ENCODE data around the gene DSCAML1. TPM values are rescaled to one million over a fixed set of nuclear protein-coding genes. Genes with fewer than 3 reads are reported as not detected.

DSCAML1 gene
- total and polyA plus RNA-seq, 3 donors from 2014 or later: 1.6 to 6.1 (median 3.0) TPM

DNA sequence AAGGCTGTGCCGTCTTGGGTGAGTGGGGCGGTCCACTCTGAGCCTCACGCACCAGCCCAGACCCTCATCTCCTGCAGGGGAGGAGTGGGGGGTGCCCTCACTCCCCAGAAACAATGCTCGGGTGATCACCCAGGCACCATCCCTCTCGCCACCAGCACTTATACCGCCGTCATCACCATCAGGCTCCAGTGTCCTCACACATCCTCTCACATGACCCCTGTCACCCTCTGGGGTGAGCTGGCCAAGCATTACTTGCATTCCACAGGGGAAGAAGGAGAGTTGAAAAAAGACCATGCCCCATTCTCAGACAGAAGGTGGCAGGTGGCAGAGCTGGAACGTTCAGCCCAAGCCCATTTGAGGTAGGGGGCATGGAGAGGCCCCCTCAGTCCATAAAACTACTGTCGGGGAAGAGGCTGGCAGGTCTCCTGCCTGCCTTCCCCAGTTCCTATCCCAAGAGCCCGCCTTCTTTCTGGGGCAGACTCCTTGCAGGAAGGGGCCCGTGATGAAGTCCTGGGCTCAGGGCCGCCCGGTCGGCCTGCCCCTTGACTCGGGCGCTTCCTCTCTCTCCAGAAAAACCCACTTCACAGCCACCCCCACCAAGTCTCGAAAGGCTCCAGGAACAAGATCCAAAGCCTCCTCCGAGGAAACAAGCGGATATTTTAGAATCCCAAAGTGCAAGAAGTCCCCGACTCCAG is 153.3 kb downstream of the DSCAML1 start:
- no peaks in the 10 kb centered on the region for H3K36me3 ChIP-seq (ENCODE audit: low read depth, missing control alignments)
- TF ChIP-seq POLR2A (IDR thresholded peaks at IDR 0.05): no peak
- TF ChIP-seq, protein P1, sequence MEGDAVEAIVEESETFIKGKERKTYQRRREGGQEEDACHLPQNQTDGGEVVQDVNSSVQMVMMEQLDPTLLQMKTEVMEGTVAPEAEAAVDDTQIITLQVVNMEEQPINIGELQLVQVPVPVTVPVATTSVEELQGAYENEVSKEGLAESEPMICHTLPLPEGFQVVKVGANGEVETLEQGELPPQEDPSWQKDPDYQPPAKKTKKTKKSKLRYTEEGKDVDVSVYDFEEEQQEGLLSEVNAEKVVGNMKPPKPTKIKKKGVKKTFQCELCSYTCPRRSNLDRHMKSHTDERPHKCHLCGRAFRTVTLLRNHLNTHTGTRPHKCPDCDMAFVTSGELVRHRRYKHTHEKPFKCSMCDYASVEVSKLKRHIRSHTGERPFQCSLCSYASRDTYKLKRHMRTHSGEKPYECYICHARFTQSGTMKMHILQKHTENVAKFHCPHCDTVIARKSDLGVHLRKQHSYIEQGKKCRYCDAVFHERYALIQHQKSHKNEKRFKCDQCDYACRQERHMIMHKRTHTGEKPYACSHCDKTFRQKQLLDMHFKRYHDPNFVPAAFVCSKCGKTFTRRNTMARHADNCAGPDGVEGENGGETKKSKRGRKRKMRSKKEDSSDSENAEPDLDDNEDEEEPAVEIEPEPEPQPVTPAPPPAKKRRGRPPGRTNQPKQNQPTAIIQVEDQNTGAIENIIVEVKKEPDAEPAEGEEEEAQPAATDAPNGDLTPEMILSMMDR (IDR thresholded peaks at IDR 0.05): no peak
- H3K4me3 ChIP-seq: no peak overlapping the region
- no peaks in the 10 kb centered on the region for H3K9me3 ChIP-seq
- no peak for DNase-seq
- intact Hi-C loops (cut with DNase I; ENCODE audit: low total_unique reads): no loop called here
- no peaks in the 10 kb centered on the region for H3K27me3 ChIP-seq
- no peaks in the 10 kb centered on the region for H3K4me1 ChIP-seq
- H3K27ac ChIP-seq: no peak overlapping the region
- WGBS, 2 donors: 75 to 82% methylated on average over 20 of the region's 20 CpGs

DNA sequence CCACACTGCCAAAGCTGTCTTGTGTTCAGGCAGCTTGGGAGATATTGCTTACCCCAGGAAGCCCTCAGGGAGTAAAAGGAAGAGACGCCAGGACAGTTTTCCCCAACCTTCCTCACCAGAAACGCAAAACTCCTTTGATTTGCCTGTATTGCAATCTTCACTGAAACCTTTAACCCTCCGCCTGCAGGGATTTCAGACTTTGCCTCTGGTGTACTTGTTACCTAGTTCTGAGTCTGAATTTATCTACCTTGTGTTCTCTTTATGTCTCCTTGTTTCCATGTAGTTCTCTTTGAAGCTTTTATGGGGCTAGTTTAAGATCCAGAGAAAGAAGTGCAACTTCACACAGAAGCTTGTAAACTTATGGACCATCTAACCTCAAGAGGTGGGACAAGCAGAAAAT is 154.2 kb downstream of the DSCAML1 start:
- H3K27ac ChIP-seq: no peak overlapping the region
- TF ChIP-seq, protein P1 (IDR thresholded peaks at IDR 0.05): no peak
- no peak for TF ChIP-seq POLR2A (IDR thresholded peaks at IDR 0.05)
- H3K4me3 ChIP-seq: no peak overlapping the region
- DNase-seq: no peak
- H3K36me3 ChIP-seq (ENCODE audit: low read depth, missing control alignments): no peaks in the 10 kb centered on the region
- 87 to 91% methylated on average over 3 of the region's 3 CpGs for WGBS, 2 donors
- no peaks in the 10 kb centered on the region for H3K27me3 ChIP-seq
- intact Hi-C loops (cut with DNase I; ENCODE audit: low total_unique reads): no loop called here
- no peaks in the 10 kb centered on the region for H3K4me1 ChIP-seq
- H3K9me3 ChIP-seq: no peaks in the 10 kb centered on the region

DNA sequence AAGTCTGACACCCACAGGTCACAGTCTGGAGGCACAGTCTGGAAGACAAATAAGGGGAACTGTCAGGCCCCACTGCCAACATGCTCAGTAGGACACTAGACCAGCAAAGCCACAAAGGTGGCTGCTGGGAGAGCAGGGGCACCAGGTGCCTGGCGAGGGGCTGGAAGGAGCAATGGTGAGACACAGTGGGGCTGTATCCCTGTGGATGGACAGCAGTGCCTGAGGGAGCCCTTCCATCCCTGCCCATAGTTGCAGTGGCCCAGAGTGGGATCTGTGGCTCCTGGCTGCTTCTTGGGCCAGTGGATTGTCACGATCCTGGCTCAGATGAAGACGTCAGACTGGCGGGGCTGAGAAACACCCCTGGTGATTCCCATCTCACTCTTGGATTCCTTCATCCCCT is 154.6 kb downstream of the DSCAML1 start:
- WGBS, 2 donors: 89 to 98% methylated on average over 3 to 4 of the region's 4 CpGs
- Histone ChIP-seq H3K27me3 (no peaks in the 10 kb centered on the region), H3K4me1 (no peaks in the 10 kb centered on the region), H3K4me3 (no peak overlapping the region), H3K36me3 (ENCODE audit: low read depth, missing control alignments) (no peaks in the 10 kb centered on the region), H3K9me3 (no peaks in the 10 kb centered on the region), H3K27ac (no peak overlapping the region)
- intact Hi-C loops (cut with DNase I; ENCODE audit: low total_unique reads): no loop called here
- DNase-seq: no peak
- no peak for TF ChIP-seq POLR2A (IDR thresholded peaks at IDR 0.05)
- TF ChIP-seq, protein P1 (IDR thresholded peaks at IDR 0.05): no peak

DNA sequence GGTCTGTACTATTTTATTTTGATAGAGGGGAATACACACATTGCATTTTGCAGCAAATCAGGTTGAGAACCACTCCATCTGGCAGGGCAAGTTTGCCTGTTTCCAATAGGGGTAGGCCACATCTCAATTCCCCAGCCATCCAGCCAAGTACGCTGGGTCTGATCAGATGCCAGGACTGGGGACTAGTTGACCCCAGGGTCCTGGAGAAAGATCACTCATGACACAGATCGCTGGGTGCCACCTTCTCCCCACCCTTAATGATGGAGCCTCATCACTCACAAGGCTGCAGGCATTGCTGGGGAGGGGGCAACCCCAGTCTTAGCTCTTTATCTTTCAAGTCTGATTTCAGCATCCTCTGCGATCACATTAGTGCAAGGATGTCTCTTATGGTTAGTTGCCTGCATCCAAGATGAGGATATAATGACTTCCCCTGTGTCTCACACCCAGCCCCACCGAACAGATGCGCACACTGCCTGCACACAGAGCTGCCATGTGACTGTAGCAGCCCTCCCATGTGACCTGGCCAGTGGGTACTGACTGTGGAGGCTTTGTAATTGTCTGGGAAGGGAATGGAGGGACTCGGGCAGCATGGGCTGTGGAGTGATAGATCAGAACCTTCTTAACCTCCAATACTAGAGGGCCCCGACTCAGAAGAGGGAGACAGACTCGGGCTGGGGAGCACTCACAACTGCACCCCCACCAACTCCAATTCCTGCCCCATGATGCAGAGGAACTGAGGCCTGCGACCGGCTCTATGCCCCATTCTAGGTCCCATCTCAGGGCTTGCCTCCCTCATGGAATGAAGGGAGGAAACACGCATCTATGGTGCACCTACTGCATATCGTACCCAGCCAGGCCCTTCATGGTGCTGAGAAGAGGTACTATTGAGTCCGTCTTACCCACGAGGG is 155.8 kb downstream of the DSCAML1 start:
- Histone ChIP-seq H3K36me3 (ENCODE audit: low read depth, missing control alignments) (no peaks in the 10 kb centered on the region), H3K9me3 (no peaks in the 10 kb centered on the region), H3K27ac (no peak overlapping the region), H3K27me3 (no peaks in the 10 kb centered on the region), H3K4me1 (no peaks in the 10 kb centered on the region), H3K4me3 (no peak overlapping the region)
- whole genome bisulfite sequencing, 2 donors: 84 to 87% methylated on average over 11 to 13 of the region's 14 CpGs
- TF ChIP-seq POLR2A (IDR thresholded peaks at IDR 0.05): no peak
- TF ChIP-seq, protein P1 (IDR thresholded peaks at IDR 0.05): no peak
- no peak for DNase-seq
- intact Hi-C loops (cut with DNase I; ENCODE audit: low total_unique reads): no loop called here

Data from testis (tissue), 3 donors.